Fibroblast of villous mesenchyme (primary cell): ENCODE data around the gene GALNT10. TPM values are rescaled to one million over a fixed set of nuclear protein-coding genes. Genes with fewer than 3 reads are reported as not detected.

ENCODE experiments used
- DNase-seq: peaks from one replicate; pipeline ENCODE4 v3.0.0-alpha.2; 2010; ENCODE audit warnings: low read depth
- H3K4me3 ChIP-seq: 2 replicates; pipeline ENCODE4 v1.5.1; 2011; ENCODE audit warnings: low read depth, mild to moderate bottlenecking, low read length
- CTCF ChIP-seq: IDR thresholded peaks from 2 replicates; pipeline ENCODE4 v1.5.1; 2012; ENCODE audit warnings: low read depth, mild to moderate bottlenecking, low read length; ENCODE audit not compliant: insufficient read depth
- total RNA-seq: library from RNA; depleted of rRNA; stranded (reverse); fragments of >200 nt; gene quantifications from 2 replicates; pipeline ENCODE4 v1.2.3, GENCODE V29; 2012

GALNT10 gene
- total RNA-seq, 1 donor = 40.6 TPM

GRCh38 chr5:154157483-154158378 is 32.8 kb upstream of the GALNT10 start:
- TF ChIP-seq CTCF = peak; percentile 43
- DNase-seq = no peak
- H3K4me3 ChIP-seq = no peak overlapping the region

GRCh38 chr5:154158379-154158737 is 32.2 kb upstream of the GALNT10 start:
- TF ChIP-seq CTCF = no peak

GRCh38 chr5:154159343-154159742 is 31.2 kb upstream of the GALNT10 start:
- no peak overlapping the region for H3K4me3 ChIP-seq
- TF ChIP-seq CTCF = no peak
- DNase-seq = no peak

More at GRCh38 chr5:154158379-154158737, 32.2 kb upstream of the GALNT10 start:
- DNase-seq = no peak
- H3K4me3 ChIP-seq = no peak overlapping the region

- DNase-seq = peak; percentile 5
- no peak overlapping the region for H3K4me3 ChIP-seq
- no peak for TF ChIP-seq CTCF
Measured at GRCh38 chr5:154162539-154163151, 27.9 kb upstream of the GALNT10 start.

GRCh38 chr5:154163327-154164248 is 26.9 kb upstream of the GALNT10 start:
- no peak for DNase-seq
- no peak overlapping the region for H3K4me3 ChIP-seq
- no peak for TF ChIP-seq CTCF

- no peak for TF ChIP-seq CTCF
- H3K4me3 ChIP-seq = no peak overlapping the region
- no peak for DNase-seq
Measured at GRCh38 chr5:154164249-154164581, 26.3 kb upstream of the GALNT10 start.
